Measurements from ENCODE around the gene JAKMIP2.

DNA sequence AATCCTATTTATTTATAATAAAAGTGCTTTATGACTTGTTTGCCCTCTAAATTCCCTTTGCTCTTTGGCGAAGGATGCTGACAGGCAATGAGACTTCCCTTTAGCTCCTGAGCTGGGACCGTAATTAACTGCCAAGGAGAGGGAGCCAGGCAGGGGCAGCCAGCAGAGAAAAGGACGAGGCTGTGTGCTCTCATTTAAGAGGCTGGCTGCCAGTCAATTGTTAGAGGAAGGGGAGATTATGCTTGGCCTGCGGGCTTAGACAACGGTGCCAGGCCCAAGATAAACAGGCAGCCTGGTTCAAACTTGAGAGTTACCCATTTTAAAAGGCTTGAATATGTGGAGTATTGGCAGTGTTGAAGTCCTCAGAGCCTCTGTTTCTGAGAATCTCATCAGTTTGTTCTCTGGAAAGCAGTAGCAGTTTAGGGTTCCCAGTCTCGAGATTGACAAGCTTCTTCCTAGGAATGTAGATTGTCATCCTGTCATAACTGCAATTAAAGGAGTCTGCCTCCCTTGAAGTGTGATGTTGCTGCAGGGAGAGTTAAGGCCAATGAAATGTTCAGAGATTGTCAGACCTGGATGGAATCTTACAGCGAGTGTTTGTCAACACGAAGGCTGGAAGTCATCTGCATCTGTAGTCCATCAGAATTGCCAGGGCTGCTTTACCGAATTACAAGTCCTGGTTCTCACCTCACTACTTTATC, 113.2 kb downstream of the JAKMIP2 start:
- TF ChIP-seq, protein P1, sequence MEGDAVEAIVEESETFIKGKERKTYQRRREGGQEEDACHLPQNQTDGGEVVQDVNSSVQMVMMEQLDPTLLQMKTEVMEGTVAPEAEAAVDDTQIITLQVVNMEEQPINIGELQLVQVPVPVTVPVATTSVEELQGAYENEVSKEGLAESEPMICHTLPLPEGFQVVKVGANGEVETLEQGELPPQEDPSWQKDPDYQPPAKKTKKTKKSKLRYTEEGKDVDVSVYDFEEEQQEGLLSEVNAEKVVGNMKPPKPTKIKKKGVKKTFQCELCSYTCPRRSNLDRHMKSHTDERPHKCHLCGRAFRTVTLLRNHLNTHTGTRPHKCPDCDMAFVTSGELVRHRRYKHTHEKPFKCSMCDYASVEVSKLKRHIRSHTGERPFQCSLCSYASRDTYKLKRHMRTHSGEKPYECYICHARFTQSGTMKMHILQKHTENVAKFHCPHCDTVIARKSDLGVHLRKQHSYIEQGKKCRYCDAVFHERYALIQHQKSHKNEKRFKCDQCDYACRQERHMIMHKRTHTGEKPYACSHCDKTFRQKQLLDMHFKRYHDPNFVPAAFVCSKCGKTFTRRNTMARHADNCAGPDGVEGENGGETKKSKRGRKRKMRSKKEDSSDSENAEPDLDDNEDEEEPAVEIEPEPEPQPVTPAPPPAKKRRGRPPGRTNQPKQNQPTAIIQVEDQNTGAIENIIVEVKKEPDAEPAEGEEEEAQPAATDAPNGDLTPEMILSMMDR (IDR thresholded peaks at IDR 0.05): no peak
- no peak for TF ChIP-seq POLR2A (IDR thresholded peaks at IDR 0.05)

Data from Peyer's patch (tissue), 4 donors.